Natural killer cell (primary cell): Measurements from ENCODE around the gene WDR7. TPM values are rescaled to one million over a fixed set of nuclear protein-coding genes. Genes with fewer than 3 reads are reported as not detected.

Experiments used
- ATAC-seq, 3 donors: fragments of 150-1000 bp in 2 of 3; fragments of 200-7000 bp in 1 of 3; cut with Tn5 transposase; 1 replicate in 1 of 3; 2 replicates in 2 of 3; pipeline ENCODE4 v1.10.0; 2021; ENCODE audit warnings: mild to moderate bottlenecking in 2 of 3, moderate library complexity in 2 of 3
- DNase-seq, 2 donors: peaks; one replicate each; pipeline versions ENCODE4 v3.0.0 to v3.0.0-alpha.2; 2013 to 2021; ENCODE audit warnings: mixed read lengths in 1 of 2
- H3K27ac ChIP-seq: one replicate; pipeline ENCODE4 v1.5.1; 2013; ENCODE audit warnings: mild to moderate bottlenecking, low read length
- H3K27me3 ChIP-seq: one replicate; pipeline ENCODE4 v1.6.1; 2013; ENCODE audit warnings: low read length; ENCODE audit not compliant: control insufficient read depth, insufficient read depth
- H3K36me3 ChIP-seq: one replicate; pipeline ENCODE4 v1.6.1; 2013; ENCODE audit warnings: low read length; ENCODE audit not compliant: control insufficient read depth, insufficient read depth
- H3K4me1 ChIP-seq: one replicate; pipeline ENCODE4 v1.6.1; 2013; ENCODE audit warnings: low read length; ENCODE audit not compliant: control insufficient read depth, insufficient read depth
- H3K4me3 ChIP-seq: one replicate; pipeline ENCODE4 v1.5.1; 2013; ENCODE audit warnings: low read length
- H3K9me3 ChIP-seq: one replicate; pipeline ENCODE4 v1.6.1; 2013; ENCODE audit warnings: low read length; ENCODE audit not compliant: control insufficient read depth, insufficient read depth
- H3K27ac Mint-ChIP-seq, 2 donors: one replicate each; pipeline ENCODE4 v1.8.0; 2022; ENCODE audit warnings: mild to moderate bottlenecking in 2 of 2, mixed read lengths in 2 of 2, moderate library complexity in 1 of 2
- H3K27me3 Mint-ChIP-seq, 2 donors: one replicate each; pipeline ENCODE4 v1.8.0; 2022; ENCODE audit warnings: low read depth in 2 of 2, mixed read lengths in 2 of 2
- H3K36me3 Mint-ChIP-seq: one replicate; pipeline ENCODE4 v1.8.0; 2022; ENCODE audit warnings: mixed read lengths
- H3K4me1 Mint-ChIP-seq, 2 donors: one replicate each; pipeline ENCODE4 v1.8.0; 2022; ENCODE audit warnings: mixed read lengths in 2 of 2
- H3K4me3 Mint-ChIP-seq: one replicate; pipeline ENCODE4 v1.8.0; 2022; ENCODE audit warnings: mild to moderate bottlenecking, moderate library complexity, mixed read lengths
- H3K9me3 Mint-ChIP-seq, 2 donors: one replicate each; pipeline ENCODE4 v1.8.0; 2022; ENCODE audit warnings: mixed read lengths in 2 of 2
- CTCF ChIP-seq: fragments of 200-600 bp; IDR thresholded peaks from one replicate; pipeline ENCODE4 v1.8.0; 2022; ENCODE audit warnings: antibody characterized with exemption
- WGBS: methylation state at CpG from one replicate; pipeline ENCODE4 v1.1.7; 2013; ENCODE audit warnings: missing lambda C conversion rate; ENCODE audit not compliant: insufficient coverage; 5-methylcytosine and 5-hydroxymethylcytosine counted together
- intact Hi-C: fragments of 100-400 bp; cut with micrococcal nuclease; formaldehyde crosslinking; loops from one replicate; pipeline ENCODE4 v1.14.2; 2022
- total RNA-seq, 4 donors: library from RNA; stranded (reverse); fragments of 120-200 nt in 1 of 4; gene quantifications; one replicate each; pipeline versions ENCODE4 v1.2.3 to v1.2.4, GENCODE V29; 2013 to 2022

WDR7 gene
- total RNA-seq, 3 donors from 2014 or later (not counting 1 experiment from before 2014, with no cell fraction given), result 71.1 to 103 (median 77.3) TPM

DNA sequence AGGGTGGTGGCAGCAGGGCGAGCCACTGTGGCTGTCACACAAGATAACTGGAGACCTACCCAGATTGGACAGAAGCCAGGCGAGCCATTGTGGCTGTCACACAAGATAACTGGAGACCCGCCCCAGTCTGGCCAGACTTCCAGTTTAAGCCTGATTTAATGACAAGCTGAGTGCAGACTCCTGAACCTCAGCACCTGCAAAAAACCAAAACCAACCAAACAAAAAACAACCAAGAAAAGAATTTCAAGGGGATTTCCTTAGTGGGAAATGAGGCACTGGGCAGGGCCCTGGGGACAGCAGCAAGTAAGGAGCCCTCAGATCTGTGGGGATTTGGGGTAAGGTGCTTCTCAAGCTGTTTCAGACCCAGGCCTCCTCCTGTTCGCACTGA, 400.5 kb downstream of the WDR7 start:
- H3K9me3 ChIP-seq, result no peaks in the 10 kb centered on the region
- WGBS, result 45% methylated on average over 4 of the region's 4 CpGs
- ATAC-seq (no peak), DNase-seq (no peak)
- H3K27ac ChIP-seq, result no peak overlapping the region
- no peak overlapping the region for H3K4me3 ChIP-seq
- no peak overlapping the region for H3K4me3 Mint-ChIP-seq
- intact Hi-C loops, result no loop called here
- no peaks in the 10 kb centered on the region for H3K4me1 ChIP-seq
- H3K27me3 ChIP-seq, result no peaks in the 10 kb centered on the region
- H3K36me3 Mint-ChIP-seq, result no peaks in the 10 kb centered on the region
- H3K36me3 ChIP-seq, result no peaks in the 10 kb centered on the region
- no peak overlapping the region for H3K27ac Mint-ChIP-seq
- H3K4me1 Mint-ChIP-seq, result no peaks in the 10 kb centered on the region
- TF ChIP-seq CTCF, result no peak
- H3K27me3 Mint-ChIP-seq, result peaks cover 0 to 7% of the 10 kb centered on the region in 2 donors
- no peaks in the 10 kb centered on the region for H3K9me3 Mint-ChIP-seq

- H3K4me3 ChIP-seq, result no peak overlapping the region
- DNase-seq, result no peak
- Mint-ChIP-seq H3K4me3 (no peak overlapping the region), H3K27ac (no peak overlapping the region), H3K9me3 (no peaks in the 10 kb centered on the region), H3K36me3 (no peaks in the 10 kb centered on the region), H3K4me1 (no peaks in the 10 kb centered on the region), H3K27me3 (peaks cover 0 to 9% of the 10 kb centered on the region in 2 donors)
- no peak overlapping the region for H3K27ac ChIP-seq
- H3K27me3 ChIP-seq, result no peaks in the 10 kb centered on the region
- ATAC-seq, result no peak
- WGBS, result 78% methylated on average over 4 of the region's 4 CpGs
- H3K9me3 ChIP-seq, result no peaks in the 10 kb centered on the region
- H3K4me1 ChIP-seq, result no peaks in the 10 kb centered on the region
- no peaks in the 10 kb centered on the region for H3K36me3 ChIP-seq
- intact Hi-C loops, result no loop called here
- no peak for TF ChIP-seq CTCF
Observed at GRCh38 chr18:57052173-57052572, 401.0 kb downstream of the WDR7 start.

DNA sequence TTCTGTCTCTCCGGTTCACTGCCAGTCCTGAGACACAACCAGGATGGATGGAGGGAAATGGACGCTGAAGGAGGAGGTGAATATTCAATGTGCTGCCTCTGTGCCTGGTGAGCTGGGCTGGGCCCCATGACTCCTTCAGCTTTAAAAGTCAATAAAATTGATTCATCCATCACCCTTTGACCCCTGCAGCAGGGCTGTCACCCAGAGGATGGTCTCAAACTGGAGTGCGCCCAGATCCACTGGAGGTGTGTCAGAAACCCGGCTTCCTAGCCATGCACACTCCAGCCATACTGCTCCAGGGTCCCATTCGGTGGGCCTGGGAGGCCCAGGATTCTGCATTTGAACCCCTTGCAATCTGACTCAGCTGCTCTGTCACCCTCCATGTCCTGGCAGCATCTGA, 401.6 kb downstream of the WDR7 start:
- intact Hi-C loops, result no loop called here
- Mint-ChIP-seq H3K9me3 (no peaks in the 10 kb centered on the region), H3K27me3 (peaks cover 4 to 9% of the 10 kb centered on the region in 2 donors), H3K36me3 (no peaks in the 10 kb centered on the region), H3K4me3 (no peak overlapping the region), H3K27ac (no peak overlapping the region), H3K4me1 (no peaks in the 10 kb centered on the region)
- Histone ChIP-seq H3K36me3 (no peaks in the 10 kb centered on the region), H3K4me1 (no peaks in the 10 kb centered on the region), H3K4me3 (no peak overlapping the region), H3K9me3 (no peaks in the 10 kb centered on the region), H3K27ac (no peak overlapping the region), H3K27me3 (no peaks in the 10 kb centered on the region)
- no peak for TF ChIP-seq CTCF
- ATAC-seq, result no peak
- DNase-seq, result no peak
- WGBS, result 95% methylated on average over 4 of the region's 5 CpGs

- Mint-ChIP-seq H3K27ac (no peak overlapping the region), H3K36me3 (no peaks in the 10 kb centered on the region), H3K9me3 (no peaks in the 10 kb centered on the region), H3K4me1 (no peaks in the 10 kb centered on the region), H3K4me3 (no peak overlapping the region), H3K27me3 (peaks cover 12 to 14% of the 10 kb centered on the region in 2 donors)
- no peaks in the 10 kb centered on the region for H3K36me3 ChIP-seq
- no peak overlapping the region for H3K4me3 ChIP-seq
- no peak for DNase-seq
- no peak overlapping the region for H3K27ac ChIP-seq
- no peak for ATAC-seq
- H3K9me3 ChIP-seq, result no peaks in the 10 kb centered on the region
- H3K27me3 ChIP-seq, result no peaks in the 10 kb centered on the region
- no peak for TF ChIP-seq CTCF
- H3K4me1 ChIP-seq, result no peaks in the 10 kb centered on the region
- 66% methylated on average over 3 of the region's 3 CpGs for WGBS
- intact Hi-C loops, result no loop called here
Observed at GRCh38 chr18:57054891-57055290, 403.7 kb downstream of the WDR7 start.
